ENCODE measurements around the gene NR5A1.

DNA sequence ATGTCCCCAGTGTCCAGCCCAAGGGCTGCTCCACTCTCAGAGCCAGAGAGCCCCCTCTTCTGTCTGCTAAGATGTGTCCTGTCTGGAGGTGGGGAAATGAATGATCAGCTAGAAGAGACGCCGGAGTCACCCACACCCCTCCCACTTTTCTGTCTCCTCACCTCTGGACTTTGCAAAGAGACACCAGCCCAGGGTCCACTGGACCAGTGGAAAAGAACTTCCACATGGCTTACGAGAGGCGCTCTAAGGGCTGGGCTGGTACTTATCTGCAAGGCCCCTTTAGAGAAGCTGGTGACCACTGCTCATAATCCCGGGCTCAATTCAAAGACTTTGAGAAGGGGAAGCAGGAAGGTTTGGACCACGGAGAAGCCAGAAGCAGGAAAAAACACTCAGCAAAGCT, 9.2 kb downstream of the NR5A1 start:
- TF ChIP-seq, protein P1, sequence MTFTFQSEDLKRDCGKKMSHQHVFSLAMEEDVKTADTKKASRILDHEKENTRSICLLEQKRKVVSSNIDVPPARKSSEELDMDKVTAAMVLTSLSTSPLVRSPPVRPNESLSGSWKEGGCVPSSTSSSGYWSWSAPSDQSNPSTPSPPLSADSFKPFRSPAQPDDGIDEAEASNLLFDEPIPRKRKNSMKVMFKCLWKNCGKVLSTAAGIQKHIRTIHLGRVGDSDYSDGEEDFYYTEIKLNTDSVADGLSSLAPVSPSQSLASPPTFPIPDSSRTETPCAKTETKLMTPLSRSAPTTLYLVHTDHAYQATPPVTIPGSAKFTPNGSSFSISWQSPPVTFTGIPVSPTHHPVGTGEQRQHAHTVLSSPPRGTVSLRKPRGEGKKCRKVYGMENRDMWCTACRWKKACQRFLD (tag by site-specific recombination; IDR thresholded peaks at IDR 0.05) = no peak
- TF ChIP-seq ZNF23 (tag by site-specific recombination; IDR thresholded peaks at IDR 0.05; ENCODE audit: borderline replicate concordance) (no peak), ZBTB1 (tag by site-specific recombination; IDR thresholded peaks at IDR 0.05) (no peak)
